ENCODE data around the gene PRKACB.

DNA sequence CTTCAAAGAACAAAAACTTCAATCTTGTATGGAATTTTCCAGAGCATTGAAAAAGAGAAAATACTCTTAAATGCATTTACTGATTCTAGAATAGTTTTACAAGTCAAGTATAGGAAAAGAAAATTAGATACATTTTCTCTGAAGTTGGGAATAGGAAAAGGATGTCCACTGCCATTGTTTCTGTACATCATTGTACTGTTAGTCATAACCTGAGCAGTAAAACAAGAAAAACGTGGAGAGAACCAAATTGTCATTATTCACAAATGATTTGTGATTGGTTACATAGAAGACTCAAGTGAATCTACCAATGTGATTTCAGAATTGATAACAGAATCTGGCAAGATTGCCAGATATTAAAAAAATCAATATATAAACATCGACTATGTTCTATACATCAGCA lies 27.4 kb downstream of the PRKACB start:
- TF ChIP-seq, protein P1, sequence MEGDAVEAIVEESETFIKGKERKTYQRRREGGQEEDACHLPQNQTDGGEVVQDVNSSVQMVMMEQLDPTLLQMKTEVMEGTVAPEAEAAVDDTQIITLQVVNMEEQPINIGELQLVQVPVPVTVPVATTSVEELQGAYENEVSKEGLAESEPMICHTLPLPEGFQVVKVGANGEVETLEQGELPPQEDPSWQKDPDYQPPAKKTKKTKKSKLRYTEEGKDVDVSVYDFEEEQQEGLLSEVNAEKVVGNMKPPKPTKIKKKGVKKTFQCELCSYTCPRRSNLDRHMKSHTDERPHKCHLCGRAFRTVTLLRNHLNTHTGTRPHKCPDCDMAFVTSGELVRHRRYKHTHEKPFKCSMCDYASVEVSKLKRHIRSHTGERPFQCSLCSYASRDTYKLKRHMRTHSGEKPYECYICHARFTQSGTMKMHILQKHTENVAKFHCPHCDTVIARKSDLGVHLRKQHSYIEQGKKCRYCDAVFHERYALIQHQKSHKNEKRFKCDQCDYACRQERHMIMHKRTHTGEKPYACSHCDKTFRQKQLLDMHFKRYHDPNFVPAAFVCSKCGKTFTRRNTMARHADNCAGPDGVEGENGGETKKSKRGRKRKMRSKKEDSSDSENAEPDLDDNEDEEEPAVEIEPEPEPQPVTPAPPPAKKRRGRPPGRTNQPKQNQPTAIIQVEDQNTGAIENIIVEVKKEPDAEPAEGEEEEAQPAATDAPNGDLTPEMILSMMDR (IDR thresholded peaks at IDR 0.05) = no peak
- no peak for TF ChIP-seq EZH2phosphoT487 (IDR thresholded peaks at IDR 0.05)
